ENCODE results near the gene ARSH.
"Not testable (repeated sequence)": the region's sequence is repeated elsewhere in the genome, so short reads cannot be mapped to it uniquely, and the experiment has no call there.

ARSH gene

DNA sequence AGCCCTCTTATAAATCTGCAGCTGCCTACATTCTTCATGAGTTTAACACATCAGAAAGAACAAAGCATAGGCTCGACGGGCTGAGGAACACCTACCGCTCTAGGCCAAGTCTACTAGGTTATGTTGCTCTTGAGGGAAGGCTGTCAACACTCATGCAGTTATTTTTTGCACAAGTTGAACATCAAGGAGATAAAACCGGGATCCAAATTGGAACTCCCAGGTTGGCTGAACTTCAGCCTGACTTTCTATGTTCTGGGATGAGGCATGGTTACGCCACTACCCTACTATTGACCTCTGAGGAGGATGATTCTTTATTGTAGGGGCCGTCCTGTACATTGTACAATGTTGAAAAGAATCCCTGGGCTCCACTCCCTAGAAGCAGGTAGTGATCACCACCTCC, 37.3 kb upstream of the ARSH start:
- no peak overlapping the region for H3K4me2 ChIP-seq (ENCODE audit: low read depth, low read length, poor library complexity, severe bottlenecking)
- TF ChIP-seq, protein P1, sequence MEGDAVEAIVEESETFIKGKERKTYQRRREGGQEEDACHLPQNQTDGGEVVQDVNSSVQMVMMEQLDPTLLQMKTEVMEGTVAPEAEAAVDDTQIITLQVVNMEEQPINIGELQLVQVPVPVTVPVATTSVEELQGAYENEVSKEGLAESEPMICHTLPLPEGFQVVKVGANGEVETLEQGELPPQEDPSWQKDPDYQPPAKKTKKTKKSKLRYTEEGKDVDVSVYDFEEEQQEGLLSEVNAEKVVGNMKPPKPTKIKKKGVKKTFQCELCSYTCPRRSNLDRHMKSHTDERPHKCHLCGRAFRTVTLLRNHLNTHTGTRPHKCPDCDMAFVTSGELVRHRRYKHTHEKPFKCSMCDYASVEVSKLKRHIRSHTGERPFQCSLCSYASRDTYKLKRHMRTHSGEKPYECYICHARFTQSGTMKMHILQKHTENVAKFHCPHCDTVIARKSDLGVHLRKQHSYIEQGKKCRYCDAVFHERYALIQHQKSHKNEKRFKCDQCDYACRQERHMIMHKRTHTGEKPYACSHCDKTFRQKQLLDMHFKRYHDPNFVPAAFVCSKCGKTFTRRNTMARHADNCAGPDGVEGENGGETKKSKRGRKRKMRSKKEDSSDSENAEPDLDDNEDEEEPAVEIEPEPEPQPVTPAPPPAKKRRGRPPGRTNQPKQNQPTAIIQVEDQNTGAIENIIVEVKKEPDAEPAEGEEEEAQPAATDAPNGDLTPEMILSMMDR (IDR thresholded peaks at IDR 0.05; ENCODE audit: insufficient read depth, low read length, poor library complexity, severe bottlenecking) = no peak
- TF ChIP-seq EZH2phosphoT487 (conservative IDR thresholded peaks at IDR 0.05; ENCODE audit: low read length) = no peak
- no peaks in the 10 kb centered on the region for H3K36me3 ChIP-seq (ENCODE audit: low read length)
- H2AFZ ChIP-seq (ENCODE audit: low read depth, low read length, severe bottlenecking) = no peak overlapping the region
- H3K9me2 ChIP-seq (replicated peaks; ENCODE audit: insufficient read depth, low read length) = no peaks in the 10 kb centered on the region
- no peak overlapping the region for H3K9ac ChIP-seq (ENCODE audit: low read length)
- no peaks in the 10 kb centered on the region for H3K9me3 ChIP-seq (ENCODE audit: insufficient read depth, low read length)
- H3K4me3 ChIP-seq (ENCODE audit: insufficient read depth, low read length, poor library complexity, severe bottlenecking) = no peak overlapping the region
- H3K27me3 ChIP-seq (ENCODE audit: low read length) = no peaks in the 10 kb centered on the region
- no peaks in the 10 kb centered on the region for H3K79me2 ChIP-seq (ENCODE audit: insufficient read depth, low read length)
- no peaks in the 10 kb centered on the region for H3F3A ChIP-seq (ENCODE audit: insufficient read depth)
- no peak overlapping the region for H3K27ac ChIP-seq (ENCODE audit: low read depth, low read length)
- no peaks in the 10 kb centered on the region for H4K20me1 ChIP-seq (ENCODE audit: low read depth, low read length)

DNA sequence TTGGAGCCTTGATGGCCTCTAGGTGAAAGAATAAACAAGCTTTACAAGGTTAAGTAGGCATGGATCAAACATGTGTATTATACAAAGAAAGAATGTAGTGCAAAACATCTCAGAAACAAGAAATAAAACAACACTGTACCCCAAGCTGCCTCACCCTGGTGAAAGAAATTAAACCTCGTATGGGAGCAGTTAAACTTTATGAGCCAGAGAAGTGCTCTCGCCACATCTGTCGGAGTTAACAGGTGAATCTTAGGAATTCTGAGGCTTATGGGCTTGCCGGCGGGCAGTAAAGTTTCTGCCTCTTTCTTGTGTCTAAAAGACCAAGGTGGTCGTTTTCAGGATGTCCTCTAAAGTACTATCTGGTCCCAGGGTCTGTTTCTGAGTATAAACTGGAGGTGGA, 34.0 kb upstream of the ARSH start:
- H3K4me3 ChIP-seq (ENCODE audit: insufficient read depth, low read length, poor library complexity, severe bottlenecking) = no peak overlapping the region
- H3F3A ChIP-seq (ENCODE audit: insufficient read depth) = no peaks in the 10 kb centered on the region
- no peaks in the 10 kb centered on the region for H4K20me1 ChIP-seq (ENCODE audit: low read depth, low read length)
- no peak overlapping the region for H3K9ac ChIP-seq (ENCODE audit: low read length)
- no peak overlapping the region for H3K4me2 ChIP-seq (ENCODE audit: low read depth, low read length, poor library complexity, severe bottlenecking)
- H3K36me3 ChIP-seq (ENCODE audit: low read length) = no peaks in the 10 kb centered on the region
- no peak overlapping the region for H2AFZ ChIP-seq (ENCODE audit: low read depth, low read length, severe bottlenecking)
- H3K27me3 ChIP-seq (ENCODE audit: low read length) = no peaks in the 10 kb centered on the region
- no peaks in the 10 kb centered on the region for H3K79me2 ChIP-seq (ENCODE audit: insufficient read depth, low read length)
- H3K9me2 ChIP-seq (replicated peaks; ENCODE audit: insufficient read depth, low read length) = no peaks in the 10 kb centered on the region
- H3K9me3 ChIP-seq (ENCODE audit: insufficient read depth, low read length) = no peaks in the 10 kb centered on the region
- no peak overlapping the region for H3K27ac ChIP-seq (ENCODE audit: low read depth, low read length)
- TF ChIP-seq, protein P1 (IDR thresholded peaks at IDR 0.05; ENCODE audit: insufficient read depth, low read length, poor library complexity, severe bottlenecking) = no peak
- TF ChIP-seq EZH2phosphoT487 (conservative IDR thresholded peaks at IDR 0.05; ENCODE audit: low read length) = no peak

DNA sequence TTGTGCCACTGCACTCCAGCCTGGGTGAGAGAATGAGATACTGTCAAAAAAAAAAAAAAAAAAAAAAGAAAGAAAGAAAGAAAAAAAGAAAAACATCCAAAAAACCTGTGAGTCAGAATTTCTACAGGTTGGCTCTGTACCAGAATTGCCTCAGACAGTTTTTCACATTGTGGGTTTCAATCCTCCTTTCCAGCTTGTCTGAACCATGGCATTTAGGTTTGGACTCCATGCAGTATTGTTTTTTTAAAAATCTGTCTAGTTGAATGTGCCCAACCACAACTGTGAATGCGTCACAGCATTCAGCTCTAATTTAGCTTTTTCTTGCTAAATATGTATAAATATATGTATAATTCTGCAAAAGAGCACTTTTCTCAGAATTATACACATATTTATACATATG, 31.4 kb upstream of the ARSH start:
- H3K79me2 ChIP-seq (ENCODE audit: insufficient read depth, low read length) = no peaks in the 10 kb centered on the region

DNA sequence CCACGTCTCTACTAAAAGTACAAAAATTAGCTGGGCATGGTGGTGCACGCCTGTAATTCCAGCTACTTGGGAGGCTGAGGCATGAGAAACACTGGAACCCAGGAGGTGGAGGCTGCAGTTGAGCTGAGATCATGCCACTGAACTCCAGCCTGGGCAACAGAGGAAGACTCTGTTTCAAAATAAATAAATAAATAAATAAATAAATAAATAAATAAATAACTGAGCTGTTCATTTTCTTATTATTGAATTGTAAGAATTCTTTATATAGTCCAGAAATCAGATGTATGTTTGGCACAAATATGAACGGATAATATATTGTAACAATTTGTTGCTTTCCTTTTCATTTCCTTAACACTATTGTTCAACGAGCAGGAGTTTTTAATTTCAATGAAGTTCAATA, 27.7 kb upstream of the ARSH start:
- H3K9me2 ChIP-seq (replicated peaks; ENCODE audit: insufficient read depth, low read length); H3K27me3 ChIP-seq (ENCODE audit: low read length); H3K27ac ChIP-seq (ENCODE audit: low read depth, low read length); H3K9me3 ChIP-seq (ENCODE audit: insufficient read depth, low read length); H4K20me1 ChIP-seq (ENCODE audit: low read depth, low read length); H3K9ac ChIP-seq (ENCODE audit: low read length); H3K4me2 ChIP-seq (ENCODE audit: low read depth, low read length, poor library complexity, severe bottlenecking); H3K36me3 ChIP-seq (ENCODE audit: low read length); H3K4me3 ChIP-seq (ENCODE audit: insufficient read depth, low read length, poor library complexity, severe bottlenecking); H3F3A ChIP-seq (ENCODE audit: insufficient read depth); H3K79me2 ChIP-seq (ENCODE audit: insufficient read depth, low read length); H2AFZ ChIP-seq (ENCODE audit: low read depth, low read length, severe bottlenecking): not testable (repeated sequence)

More for the DNA sequence above, 31.4 kb upstream of the ARSH start:
- Histone ChIP-seq H3K4me3 (ENCODE audit: insufficient read depth, low read length, poor library complexity, severe bottlenecking) (no peak overlapping the region), H3K27ac (ENCODE audit: low read depth, low read length) (no peak overlapping the region), H2AFZ (ENCODE audit: low read depth, low read length, severe bottlenecking) (no peak overlapping the region), H3K36me3 (ENCODE audit: low read length) (no peaks in the 10 kb centered on the region), H3K27me3 (ENCODE audit: low read length) (no peaks in the 10 kb centered on the region), H3K9ac (ENCODE audit: low read length) (no peak overlapping the region), H3K9me3 (ENCODE audit: insufficient read depth, low read length) (no peaks in the 10 kb centered on the region), H3K9me2 (replicated peaks; ENCODE audit: insufficient read depth, low read length) (no peaks in the 10 kb centered on the region), H3F3A (ENCODE audit: insufficient read depth) (no peaks in the 10 kb centered on the region), H4K20me1 (ENCODE audit: low read depth, low read length) (no peaks in the 10 kb centered on the region), H3K4me2 (ENCODE audit: low read depth, low read length, poor library complexity, severe bottlenecking) (no peak overlapping the region)
- no peak for TF ChIP-seq EZH2phosphoT487 (conservative IDR thresholded peaks at IDR 0.05; ENCODE audit: low read length)
- TF ChIP-seq, protein P1 (IDR thresholded peaks at IDR 0.05; ENCODE audit: insufficient read depth, low read length, poor library complexity, severe bottlenecking) = no peak
